ENCODE results near the gene CCDC70. TPM values are rescaled to one million over a fixed set of nuclear protein-coding genes. Genes with fewer than 3 reads are reported as not detected.

The CCDC70 gene
- polyA plus RNA-seq, 1 donor from 2014 or later: not detected

DNA sequence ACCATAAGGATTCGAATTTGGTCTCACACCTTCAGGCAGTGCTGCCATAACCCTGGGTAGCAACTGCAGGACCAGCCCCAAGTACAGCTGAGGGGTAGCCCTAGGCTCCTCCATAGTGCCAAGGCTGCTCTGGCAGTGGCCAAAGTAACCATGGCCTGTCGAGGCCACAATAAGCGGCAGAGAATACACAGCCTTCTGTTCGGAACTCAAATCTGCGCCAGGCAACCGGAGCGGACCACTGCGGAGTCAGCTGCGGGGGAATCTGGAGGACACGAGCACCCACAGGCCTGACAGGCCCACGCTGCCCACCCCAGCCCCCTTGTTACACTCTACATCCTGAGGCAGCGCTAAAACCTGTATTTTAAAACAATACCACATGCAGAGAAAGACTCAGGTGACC lies 48.7 kb downstream of the CCDC70 start:
- Histone ChIP-seq H3K9me2 (ENCODE audit: insufficient read depth, low read length) (no peaks in the 10 kb centered on the region), H3K36me3 (ENCODE audit: insufficient read depth, low read length) (no peaks in the 10 kb centered on the region), H3K4me3 (ENCODE audit: low read length) (no peak overlapping the region), H3K9me3 (ENCODE audit: low read length) (no peaks in the 10 kb centered on the region), H4K20me1 (ENCODE audit: insufficient read depth) (no peaks in the 10 kb centered on the region), H3K79me2 (replicated peaks; ENCODE audit: insufficient read depth, low read length) (no peaks in the 10 kb centered on the region), H3K9ac (ENCODE audit: low read length) (no peak overlapping the region), H3F3A (ENCODE audit: insufficient read depth, low read length, poor library complexity, severe bottlenecking) (no peaks in the 10 kb centered on the region), H3K27ac (ENCODE audit: low read length) (no peak overlapping the region), H3K4me2 (ENCODE audit: low read length) (no peak overlapping the region), H2AFZ (ENCODE audit: low read depth, low read length) (no peak overlapping the region), H3K27me3 (ENCODE audit: insufficient read depth, low read depth, low read length) (no peaks in the 10 kb centered on the region)
- TF ChIP-seq, protein P1, sequence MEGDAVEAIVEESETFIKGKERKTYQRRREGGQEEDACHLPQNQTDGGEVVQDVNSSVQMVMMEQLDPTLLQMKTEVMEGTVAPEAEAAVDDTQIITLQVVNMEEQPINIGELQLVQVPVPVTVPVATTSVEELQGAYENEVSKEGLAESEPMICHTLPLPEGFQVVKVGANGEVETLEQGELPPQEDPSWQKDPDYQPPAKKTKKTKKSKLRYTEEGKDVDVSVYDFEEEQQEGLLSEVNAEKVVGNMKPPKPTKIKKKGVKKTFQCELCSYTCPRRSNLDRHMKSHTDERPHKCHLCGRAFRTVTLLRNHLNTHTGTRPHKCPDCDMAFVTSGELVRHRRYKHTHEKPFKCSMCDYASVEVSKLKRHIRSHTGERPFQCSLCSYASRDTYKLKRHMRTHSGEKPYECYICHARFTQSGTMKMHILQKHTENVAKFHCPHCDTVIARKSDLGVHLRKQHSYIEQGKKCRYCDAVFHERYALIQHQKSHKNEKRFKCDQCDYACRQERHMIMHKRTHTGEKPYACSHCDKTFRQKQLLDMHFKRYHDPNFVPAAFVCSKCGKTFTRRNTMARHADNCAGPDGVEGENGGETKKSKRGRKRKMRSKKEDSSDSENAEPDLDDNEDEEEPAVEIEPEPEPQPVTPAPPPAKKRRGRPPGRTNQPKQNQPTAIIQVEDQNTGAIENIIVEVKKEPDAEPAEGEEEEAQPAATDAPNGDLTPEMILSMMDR (IDR thresholded peaks at IDR 0.05; ENCODE audit: poor library complexity, severe bottlenecking): no peak
- TF ChIP-seq SMC3 (conservative IDR thresholded peaks at IDR 0.05; ENCODE audit: poor library complexity) (no peak), TAF1 (IDR thresholded peaks at IDR 0.05; ENCODE audit: low read depth) (no peak), EZH2 (IDR thresholded peaks at IDR 0.05; ENCODE audit: borderline replicate concordance, insufficient read depth, low read length, poor library complexity, severe bottlenecking) (no peak), EP300 (conservative IDR thresholded peaks at IDR 0.05; ENCODE audit: poor library complexity, severe bottlenecking) (no peak), POLR2AphosphoS5 (IDR thresholded peaks at IDR 0.05) (no peak), MXI1 (conservative IDR thresholded peaks at IDR 0.05; ENCODE audit: poor library complexity, severe bottlenecking) (no peak), RAD21 (conservative IDR thresholded peaks at IDR 0.05) (no peak)
- TF ChIP-seq, protein P2, sequence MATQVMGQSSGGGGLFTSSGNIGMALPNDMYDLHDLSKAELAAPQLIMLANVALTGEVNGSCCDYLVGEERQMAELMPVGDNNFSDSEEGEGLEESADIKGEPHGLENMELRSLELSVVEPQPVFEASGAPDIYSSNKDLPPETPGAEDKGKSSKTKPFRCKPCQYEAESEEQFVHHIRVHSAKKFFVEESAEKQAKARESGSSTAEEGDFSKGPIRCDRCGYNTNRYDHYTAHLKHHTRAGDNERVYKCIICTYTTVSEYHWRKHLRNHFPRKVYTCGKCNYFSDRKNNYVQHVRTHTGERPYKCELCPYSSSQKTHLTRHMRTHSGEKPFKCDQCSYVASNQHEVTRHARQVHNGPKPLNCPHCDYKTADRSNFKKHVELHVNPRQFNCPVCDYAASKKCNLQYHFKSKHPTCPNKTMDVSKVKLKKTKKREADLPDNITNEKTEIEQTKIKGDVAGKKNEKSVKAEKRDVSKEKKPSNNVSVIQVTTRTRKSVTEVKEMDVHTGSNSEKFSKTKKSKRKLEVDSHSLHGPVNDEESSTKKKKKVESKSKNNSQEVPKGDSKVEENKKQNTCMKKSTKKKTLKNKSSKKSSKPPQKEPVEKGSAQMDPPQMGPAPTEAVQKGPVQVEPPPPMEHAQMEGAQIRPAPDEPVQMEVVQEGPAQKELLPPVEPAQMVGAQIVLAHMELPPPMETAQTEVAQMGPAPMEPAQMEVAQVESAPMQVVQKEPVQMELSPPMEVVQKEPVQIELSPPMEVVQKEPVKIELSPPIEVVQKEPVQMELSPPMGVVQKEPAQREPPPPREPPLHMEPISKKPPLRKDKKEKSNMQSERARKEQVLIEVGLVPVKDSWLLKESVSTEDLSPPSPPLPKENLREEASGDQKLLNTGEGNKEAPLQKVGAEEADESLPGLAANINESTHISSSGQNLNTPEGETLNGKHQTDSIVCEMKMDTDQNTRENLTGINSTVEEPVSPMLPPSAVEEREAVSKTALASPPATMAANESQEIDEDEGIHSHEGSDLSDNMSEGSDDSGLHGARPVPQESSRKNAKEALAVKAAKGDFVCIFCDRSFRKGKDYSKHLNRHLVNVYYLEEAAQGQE (IDR thresholded peaks at IDR 0.05; ENCODE audit: borderline replicate concordance): no peak

DNA sequence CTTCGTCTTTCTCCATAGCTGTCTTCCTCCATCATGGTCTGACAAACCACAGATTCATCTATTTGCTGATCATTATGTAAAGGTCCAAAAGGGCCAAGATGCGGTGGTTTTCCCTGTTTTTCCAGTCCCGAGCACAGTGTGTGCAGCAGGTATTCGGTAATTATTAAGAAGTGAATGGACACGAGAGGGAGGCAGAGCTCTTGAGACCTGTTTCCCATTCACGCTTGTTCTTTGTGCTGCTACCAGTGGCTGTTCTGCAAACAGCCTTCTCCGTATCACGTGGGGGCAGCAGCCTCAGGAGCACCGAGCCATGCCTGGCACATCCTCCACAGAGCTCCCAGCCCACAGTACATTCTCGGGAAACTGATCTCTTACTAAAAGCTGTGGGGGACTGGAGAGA lies 50.3 kb downstream of the CCDC70 start:
- Histone ChIP-seq H3K27ac (ENCODE audit: low read length) (no peak overlapping the region), H3K9ac (ENCODE audit: low read length) (no peak overlapping the region), H3K9me2 (ENCODE audit: insufficient read depth, low read length) (no peaks in the 10 kb centered on the region), H3K36me3 (ENCODE audit: insufficient read depth, low read length) (no peaks in the 10 kb centered on the region), H3K79me2 (replicated peaks; ENCODE audit: insufficient read depth, low read length) (no peaks in the 10 kb centered on the region), H3F3A (ENCODE audit: insufficient read depth, low read length, poor library complexity, severe bottlenecking) (no peaks in the 10 kb centered on the region), H3K9me3 (ENCODE audit: low read length) (no peaks in the 10 kb centered on the region), H3K27me3 (ENCODE audit: insufficient read depth, low read depth, low read length) (no peaks in the 10 kb centered on the region), H4K20me1 (ENCODE audit: insufficient read depth) (no peaks in the 10 kb centered on the region), H3K4me3 (ENCODE audit: low read length) (no peak overlapping the region), H3K4me2 (ENCODE audit: low read length) (no peak overlapping the region), H2AFZ (ENCODE audit: low read depth, low read length) (no peak overlapping the region)
- TF ChIP-seq TAF1 (IDR thresholded peaks at IDR 0.05; ENCODE audit: low read depth) (no peak), EZH2 (IDR thresholded peaks at IDR 0.05; ENCODE audit: borderline replicate concordance, insufficient read depth, low read length, poor library complexity, severe bottlenecking) (no peak)

Measured in neural cell (in vitro differentiated cells).